Activated T-cell treated with anti-CD3 and anti-CD28 coated beads, Interleukin-2, amount 50 U/mL, for 24 hours (primary cell): Measurements from ENCODE around the gene PAQR4.

Experiments used
- DNase-seq: peaks from one replicate; pipeline ENCODE4 v3.0.0-alpha.2; 2020
- H3K27ac Mint-ChIP-seq: 2 replicates; pipeline ENCODE4 v1.8.0; 2020; ENCODE audit warnings: mild to moderate bottlenecking, mixed read lengths
- H3K27me3 Mint-ChIP-seq: 2 replicates; pipeline ENCODE4 v1.8.0; 2020; ENCODE audit warnings: mixed read lengths
- H3K36me3 Mint-ChIP-seq: 2 replicates; pipeline ENCODE4 v1.8.0; 2020; ENCODE audit warnings: low read depth, mixed read lengths
- H3K4me1 Mint-ChIP-seq: 2 replicates; pipeline ENCODE4 v1.8.0; 2020; ENCODE audit warnings: low read depth, mixed read lengths
- H3K4me3 Mint-ChIP-seq: 2 replicates; pipeline ENCODE4 v1.8.0; 2020; ENCODE audit warnings: mild to moderate bottlenecking, moderate library complexity, mixed read lengths
- H3K9me3 Mint-ChIP-seq: 2 replicates; pipeline ENCODE4 v1.8.0; 2020; ENCODE audit warnings: mixed read lengths

PAQR4 gene

DNA sequence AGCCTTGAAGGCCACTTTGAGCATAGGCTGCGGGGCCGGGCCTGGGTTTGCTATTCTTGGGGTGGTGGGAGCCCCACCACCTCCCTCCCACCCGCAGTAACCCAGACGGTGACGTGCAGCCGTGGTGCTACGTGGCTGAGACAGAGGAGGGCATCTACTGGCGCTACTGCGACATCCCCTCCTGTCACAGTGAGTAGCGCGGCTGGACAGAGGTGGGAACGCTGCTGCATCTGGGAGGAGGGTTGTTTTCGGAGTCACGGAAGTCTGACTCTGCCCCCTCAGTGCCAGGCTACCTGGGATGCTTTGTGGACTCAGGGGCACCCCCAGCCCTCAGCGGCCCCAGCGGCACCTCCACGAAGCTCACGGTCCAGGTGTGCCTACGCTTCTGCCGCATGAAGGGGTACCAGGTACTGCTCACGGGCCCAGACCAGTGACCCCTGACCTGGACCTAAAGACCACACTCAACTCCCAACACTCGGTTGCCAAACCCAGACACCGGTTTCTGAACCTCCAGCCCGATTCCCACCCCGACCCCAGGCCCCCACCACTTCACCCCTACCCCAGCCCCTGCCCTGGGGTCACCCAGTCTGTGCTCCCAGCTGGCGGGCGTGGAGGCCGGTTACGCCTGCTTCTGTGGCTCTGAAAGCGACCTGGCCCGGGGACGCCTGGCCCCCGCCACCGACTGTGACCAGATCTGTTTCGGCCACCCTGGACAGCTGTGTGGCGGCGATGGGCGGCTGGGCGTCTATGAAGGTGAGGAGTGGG is 2.9 kb upstream of the PAQR4 start:
- Mint-ChIP-seq H3K36me3 (peaks cover 10% of the 10 kb centered on the region), H3K4me3 (no peak overlapping the region), H3K27ac (no peak overlapping the region), H3K9me3 (no peaks in the 10 kb centered on the region), H3K27me3 (peaks cover 59% of the 10 kb centered on the region), H3K4me1 (peaks cover 38% of the 10 kb centered on the region)
- no peak for DNase-seq

DNA sequence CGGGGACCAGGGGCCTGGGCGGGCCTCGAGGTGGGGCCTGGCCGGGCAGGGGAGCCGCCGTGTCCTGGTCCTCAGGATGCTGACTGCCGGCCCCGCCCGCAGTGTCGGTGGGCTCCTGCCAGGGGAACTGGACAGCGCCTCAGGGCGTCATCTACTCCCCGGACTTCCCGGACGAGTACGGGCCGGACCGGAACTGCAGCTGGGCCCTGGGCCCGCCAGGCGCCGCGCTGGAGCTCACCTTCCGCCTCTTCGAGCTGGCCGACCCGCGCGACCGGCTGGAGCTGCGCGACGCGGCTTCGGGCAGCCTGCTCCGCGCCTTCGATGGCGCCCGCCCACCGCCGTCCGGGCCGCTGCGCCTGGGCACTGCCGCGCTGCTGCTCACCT is 2.3 kb upstream of the PAQR4 start:
- peaks cover 36% of the 10 kb centered on the region for H3K4me1 Mint-ChIP-seq
- peaks cover 14% of the 10 kb centered on the region for H3K36me3 Mint-ChIP-seq
- no peak overlapping the region for H3K27ac Mint-ChIP-seq
- no peak overlapping the region for H3K4me3 Mint-ChIP-seq
- H3K9me3 Mint-ChIP-seq, result no peaks in the 10 kb centered on the region
- no peak for DNase-seq
- H3K27me3 Mint-ChIP-seq, result peaks cover 56% of the 10 kb centered on the region

GRCh38 chr16:2967211-2967631 is 1.9 kb upstream of the PAQR4 start:
- no peaks in the 10 kb centered on the region for H3K9me3 Mint-ChIP-seq
- no peak overlapping the region for H3K4me3 Mint-ChIP-seq
- peaks cover 52% of the 10 kb centered on the region for H3K27me3 Mint-ChIP-seq
- H3K4me1 Mint-ChIP-seq, result peaks cover 33% of the 10 kb centered on the region
- no peak overlapping the region for H3K27ac Mint-ChIP-seq
- no peak for DNase-seq
- peaks cover 18% of the 10 kb centered on the region for H3K36me3 Mint-ChIP-seq

GRCh38 chr16:2967721-2968161 is 1.4 kb upstream of the PAQR4 start:
- H3K36me3 Mint-ChIP-seq, result peaks cover 23% of the 10 kb centered on the region
- no peaks in the 10 kb centered on the region for H3K9me3 Mint-ChIP-seq
- no peak for DNase-seq
- peak overlapping the region; percentile 74 for H3K4me3 Mint-ChIP-seq
- peaks cover 47% of the 10 kb centered on the region for H3K27me3 Mint-ChIP-seq
- H3K4me1 Mint-ChIP-seq, result peaks cover 33% of the 10 kb centered on the region
- no peak overlapping the region for H3K27ac Mint-ChIP-seq

DNA sequence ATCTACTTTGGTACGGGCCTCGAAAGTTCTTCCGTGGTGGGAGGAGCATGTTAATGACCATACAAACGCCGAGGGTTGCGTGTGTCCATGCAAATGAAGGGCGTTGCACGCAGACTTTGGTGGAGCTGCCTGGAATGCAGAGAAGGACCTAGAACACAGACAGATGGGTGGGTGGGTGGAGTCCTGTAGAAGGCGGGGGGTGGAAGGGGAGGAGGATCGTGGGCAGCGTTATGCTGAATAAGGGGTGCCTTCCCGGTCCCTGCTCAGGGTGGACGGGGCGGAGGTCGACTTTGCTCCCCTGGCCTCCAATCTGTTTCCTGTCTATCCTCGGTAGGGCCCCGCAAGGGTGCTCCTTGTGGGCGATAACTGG is 795 bp upstream of the PAQR4 start:
- peaks cover 44% of the 10 kb centered on the region for H3K27me3 Mint-ChIP-seq

GRCh38 chr16:2969545-2970521 is 685 bp downstream of the PAQR4 start:
- peak overlapping the region; percentile 83 for H3K4me3 Mint-ChIP-seq
- H3K9me3 Mint-ChIP-seq, result no peaks in the 10 kb centered on the region
- H3K4me1 Mint-ChIP-seq, result peaks cover 23% of the 10 kb centered on the region

More for the DNA sequence above, 795 bp upstream of the PAQR4 start:
- no peak for DNase-seq
- Mint-ChIP-seq H3K27ac (peak overlapping the region; percentile 44), H3K4me3 (peak overlapping the region; percentile 74), H3K9me3 (no peaks in the 10 kb centered on the region), H3K36me3 (peaks cover 29% of the 10 kb centered on the region), H3K4me1 (peaks cover 30% of the 10 kb centered on the region)

DNA sequence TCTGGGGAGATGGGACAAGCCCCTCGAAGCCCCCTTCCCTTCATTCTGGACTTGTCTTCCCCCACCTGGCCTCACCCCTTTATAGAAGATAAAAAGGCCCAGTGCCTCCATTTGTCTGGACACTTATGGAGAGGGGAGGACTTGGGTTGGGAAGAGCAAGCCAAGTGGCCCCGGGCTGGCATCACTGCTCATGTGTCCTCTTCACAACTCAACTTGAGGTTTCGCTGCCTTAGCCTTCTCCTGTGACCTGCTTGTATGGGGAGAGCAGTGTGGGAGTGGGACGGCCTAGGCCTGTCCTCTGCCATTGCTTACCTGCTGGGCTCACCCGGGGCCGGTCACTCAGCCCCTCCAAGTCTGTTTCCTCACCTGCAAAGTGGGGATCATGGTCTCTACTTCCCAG is 1.4 kb downstream of the PAQR4 start:
- peak overlapping the region; percentile 23 for H3K27ac Mint-ChIP-seq
- DNase-seq, result no peak
- peak overlapping the region; percentile 83 for H3K4me3 Mint-ChIP-seq
- peaks cover 48% of the 10 kb centered on the region for H3K36me3 Mint-ChIP-seq
- peaks cover 20% of the 10 kb centered on the region for H3K4me1 Mint-ChIP-seq
- H3K27me3 Mint-ChIP-seq, result peaks cover 26% of the 10 kb centered on the region
- H3K9me3 Mint-ChIP-seq, result no peaks in the 10 kb centered on the region

More at GRCh38 chr16:2969545-2970521, 685 bp downstream of the PAQR4 start:
- peaks cover 41% of the 10 kb centered on the region for H3K36me3 Mint-ChIP-seq
- H3K27ac Mint-ChIP-seq, result peak overlapping the region; percentile 71
- peak; percentile 85 for DNase-seq
- H3K27me3 Mint-ChIP-seq, result peaks cover 33% of the 10 kb centered on the region

- Mint-ChIP-seq H3K27ac (peak overlapping the region; percentile 23), H3K36me3 (peaks cover 56% of the 10 kb centered on the region), H3K4me3 (peak overlapping the region; percentile 83), H3K27me3 (peaks cover 18% of the 10 kb centered on the region), H3K9me3 (no peaks in the 10 kb centered on the region), H3K4me1 (peaks cover 20% of the 10 kb centered on the region)
- no peak for DNase-seq
Observed at GRCh38 chr16:2971134-2971984, 2.2 kb downstream of the PAQR4 start.

DNA sequence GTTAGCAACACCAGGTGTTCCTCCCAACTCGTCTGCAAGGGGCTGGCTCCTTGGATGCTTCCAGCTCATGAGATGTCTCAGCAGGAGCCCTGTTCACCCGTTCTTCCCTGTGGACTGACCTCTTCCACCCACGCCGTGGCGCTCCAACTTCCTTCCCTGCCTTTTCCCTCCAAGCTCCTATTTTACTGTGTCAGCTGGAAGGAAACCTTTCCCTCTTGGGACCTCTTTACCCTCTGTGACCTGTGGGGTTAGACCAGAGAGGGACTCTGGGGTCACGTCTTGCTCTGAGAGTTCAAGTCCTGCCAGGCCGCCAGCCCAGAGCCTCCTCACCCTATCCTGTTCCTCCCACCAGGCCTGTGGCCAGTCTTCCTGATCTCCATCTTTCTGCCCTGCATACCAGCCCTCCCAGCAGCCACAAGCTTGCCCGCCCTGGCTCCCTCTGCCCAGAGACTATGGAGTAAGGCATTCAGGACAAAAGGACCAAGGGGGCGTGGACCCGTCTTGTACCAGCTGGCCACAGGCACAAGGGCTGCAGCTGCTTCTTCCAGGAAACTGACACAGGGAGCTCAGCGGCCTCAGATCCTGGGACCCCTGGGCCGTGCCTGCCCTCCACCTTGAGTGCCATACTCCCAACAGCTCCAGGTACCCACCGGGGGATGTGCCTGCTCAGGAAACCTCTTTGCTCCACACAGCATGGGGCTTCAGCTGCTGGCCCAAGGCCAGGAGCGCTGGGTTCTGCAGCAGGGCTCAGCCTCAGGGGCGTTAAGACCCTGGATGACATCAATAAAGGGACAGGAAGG is 3.0 kb downstream of the PAQR4 start:
- DNase-seq, result no peak
- Mint-ChIP-seq H3K27me3 (peaks cover 15% of the 10 kb centered on the region), H3K4me1 (peaks cover 20% of the 10 kb centered on the region), H3K9me3 (no peaks in the 10 kb centered on the region), H3K36me3 (peaks cover 65% of the 10 kb centered on the region), H3K27ac (peak overlapping the region; percentile 4), H3K4me3 (peak overlapping the region; percentile 11)

DNA sequence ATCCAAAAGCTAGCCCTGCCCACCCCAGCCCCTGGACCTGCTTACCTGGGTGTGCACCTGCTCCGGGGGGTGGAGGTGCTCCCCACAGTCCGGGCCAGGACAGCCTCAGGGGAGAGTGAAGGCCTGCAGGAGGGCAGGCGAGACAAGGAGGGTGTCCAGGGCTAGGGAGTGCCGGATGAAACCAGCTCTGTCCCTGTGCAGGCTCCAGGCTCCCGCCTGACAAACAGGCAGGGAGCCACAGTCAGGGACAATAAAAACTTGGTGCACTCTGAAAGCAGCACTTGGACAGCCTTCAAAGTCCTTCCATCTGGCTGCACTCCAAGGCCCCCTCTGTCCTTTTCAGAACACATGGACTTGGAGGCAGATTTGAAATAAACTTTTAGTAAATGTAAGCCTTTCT is 3.9 kb downstream of the PAQR4 start:
- H3K4me1 Mint-ChIP-seq, result peaks cover 20% of the 10 kb centered on the region
- no peaks in the 10 kb centered on the region for H3K9me3 Mint-ChIP-seq
- H3K27ac Mint-ChIP-seq, result no peak overlapping the region
- peaks cover 9% of the 10 kb centered on the region for H3K27me3 Mint-ChIP-seq
- DNase-seq, result no peak
- H3K4me3 Mint-ChIP-seq, result no peak overlapping the region
- H3K36me3 Mint-ChIP-seq, result peaks cover 74% of the 10 kb centered on the region

- Mint-ChIP-seq H3K36me3 (peaks cover 77% of the 10 kb centered on the region), H3K27me3 (peaks cover 2% of the 10 kb centered on the region), H3K27ac (no peak overlapping the region), H3K9me3 (no peaks in the 10 kb centered on the region), H3K4me1 (peaks cover 16% of the 10 kb centered on the region), H3K4me3 (no peak overlapping the region)
- DNase-seq, result no peak
Observed at GRCh38 chr16:2973605-2974318, 4.6 kb downstream of the PAQR4 start.

- DNase-seq, result no peak
- Mint-ChIP-seq H3K36me3 (peaks cover 81% of the 10 kb centered on the region), H3K4me3 (no peak overlapping the region)
Observed at GRCh38 chr16:2974319-2975056, 5.3 kb downstream of the PAQR4 start.

More at GRCh38 chr16:2974319-2975056, 5.3 kb downstream of the PAQR4 start:
- Mint-ChIP-seq H3K27ac (peak overlapping the region; percentile 8), H3K4me1 (peaks cover 17% of the 10 kb centered on the region), H3K27me3 (no peaks in the 10 kb centered on the region), H3K9me3 (no peaks in the 10 kb centered on the region)
